ENCODE measurements around the gene PNMA8C.

PNMA8C gene

DNA sequence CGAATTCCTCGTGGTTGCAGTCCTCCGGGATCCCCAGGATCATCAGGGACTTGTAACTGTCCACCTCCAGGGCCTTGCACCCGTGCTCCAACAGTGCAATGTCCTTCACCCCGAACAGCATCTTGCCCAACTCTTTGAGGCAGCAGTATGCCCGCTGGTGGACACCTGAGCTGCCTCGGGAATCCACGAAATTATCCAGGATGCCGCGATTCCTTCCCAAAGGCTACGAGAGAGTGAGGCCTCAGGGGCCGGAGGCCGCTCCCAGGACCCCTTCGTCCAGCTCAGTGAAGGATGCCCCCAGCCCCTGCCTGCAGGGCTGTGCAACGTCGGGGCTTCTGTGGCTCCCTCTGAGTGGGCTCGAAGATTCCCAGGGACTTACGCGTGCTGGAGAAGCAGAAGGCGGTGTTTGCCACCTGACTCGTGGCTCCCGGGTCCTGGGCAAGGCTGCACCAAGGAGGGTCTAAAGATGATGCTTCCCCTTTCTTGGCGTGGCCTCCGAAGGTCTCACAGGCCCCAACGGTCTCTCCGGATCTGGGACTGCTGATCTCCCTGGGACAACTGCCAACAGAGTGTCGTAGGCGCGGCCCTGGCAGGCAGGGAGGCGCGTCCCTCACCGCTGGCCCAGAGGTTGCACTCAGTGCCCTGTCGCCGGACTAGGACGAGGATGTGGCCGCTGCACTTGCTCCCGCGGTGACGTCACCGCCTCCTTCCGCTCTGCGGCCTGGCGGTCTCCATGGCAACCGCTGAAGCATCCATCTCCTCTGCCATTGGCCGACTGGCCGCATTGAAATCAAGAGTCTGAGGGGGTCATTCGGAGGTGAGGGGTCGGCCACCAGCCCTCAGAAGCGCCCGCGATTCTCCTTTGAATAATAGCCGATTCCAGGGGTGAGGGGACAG is at the start of gene PNMA8C:
Gene PNMA8C (minus strand): TSS at position 698 of the 897 bp plus-strand sequence. CDS start 577 bp downstream, at position 121.
- DNase-seq (ENCODE audit: low read depth): no peak
- TF ChIP-seq, protein P1, sequence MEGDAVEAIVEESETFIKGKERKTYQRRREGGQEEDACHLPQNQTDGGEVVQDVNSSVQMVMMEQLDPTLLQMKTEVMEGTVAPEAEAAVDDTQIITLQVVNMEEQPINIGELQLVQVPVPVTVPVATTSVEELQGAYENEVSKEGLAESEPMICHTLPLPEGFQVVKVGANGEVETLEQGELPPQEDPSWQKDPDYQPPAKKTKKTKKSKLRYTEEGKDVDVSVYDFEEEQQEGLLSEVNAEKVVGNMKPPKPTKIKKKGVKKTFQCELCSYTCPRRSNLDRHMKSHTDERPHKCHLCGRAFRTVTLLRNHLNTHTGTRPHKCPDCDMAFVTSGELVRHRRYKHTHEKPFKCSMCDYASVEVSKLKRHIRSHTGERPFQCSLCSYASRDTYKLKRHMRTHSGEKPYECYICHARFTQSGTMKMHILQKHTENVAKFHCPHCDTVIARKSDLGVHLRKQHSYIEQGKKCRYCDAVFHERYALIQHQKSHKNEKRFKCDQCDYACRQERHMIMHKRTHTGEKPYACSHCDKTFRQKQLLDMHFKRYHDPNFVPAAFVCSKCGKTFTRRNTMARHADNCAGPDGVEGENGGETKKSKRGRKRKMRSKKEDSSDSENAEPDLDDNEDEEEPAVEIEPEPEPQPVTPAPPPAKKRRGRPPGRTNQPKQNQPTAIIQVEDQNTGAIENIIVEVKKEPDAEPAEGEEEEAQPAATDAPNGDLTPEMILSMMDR (IDR thresholded peaks at IDR 0.05; ENCODE audit: low read depth, low read length, missing control alignments): no peak
- H3K4me3 ChIP-seq (ENCODE audit: low read depth, low read length): no peak within 1 kb of the TSS; the same call in 1 of the 2 replicates

DNA sequence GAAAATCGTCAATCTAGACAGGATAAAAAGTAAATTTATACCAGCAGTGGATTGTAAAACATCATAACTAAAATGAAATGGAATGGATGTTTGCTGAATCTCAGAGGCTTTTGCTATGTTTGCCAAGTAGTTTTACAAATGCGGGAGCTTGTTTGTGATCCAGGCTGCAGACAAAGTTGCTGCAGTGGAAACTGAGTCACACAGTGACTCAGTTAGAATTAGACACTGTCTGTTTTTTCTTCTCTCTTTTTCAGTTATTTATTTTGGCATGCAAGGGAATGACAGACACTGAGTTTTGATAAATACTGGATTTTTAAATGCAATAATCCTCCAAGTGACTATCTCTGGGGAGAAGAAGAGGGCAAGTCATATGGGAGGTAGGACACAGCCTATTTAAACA is 47.2 kb upstream of the PNMA8C start:
- H3K4me3 ChIP-seq (ENCODE audit: low read depth, low read length): no peak overlapping the region
- no peak for DNase-seq (ENCODE audit: low read depth)

DNA sequence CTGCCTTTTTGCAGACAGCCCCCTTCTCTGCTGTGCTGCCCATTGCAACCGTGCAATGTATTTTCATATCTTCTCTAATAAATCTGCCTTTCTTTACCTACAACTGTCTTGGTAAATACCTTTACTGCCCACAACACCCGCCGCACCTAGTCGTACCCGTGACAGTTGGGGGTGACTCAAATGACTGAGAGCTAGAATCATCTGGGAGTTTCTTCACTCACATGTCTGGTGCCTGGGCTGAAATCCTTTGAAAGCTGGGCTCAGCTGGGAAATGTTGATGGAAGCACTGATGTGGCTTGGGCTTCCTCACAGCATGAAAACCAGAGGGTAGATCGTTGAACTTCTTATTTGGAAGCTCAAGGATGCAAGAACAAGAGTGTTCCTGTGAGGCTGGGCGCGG is 45.5 kb upstream of the PNMA8C start:
- no peak for DNase-seq (ENCODE audit: low read depth)
- TF ChIP-seq, protein P1 (IDR thresholded peaks at IDR 0.05; ENCODE audit: low read depth, low read length, missing control alignments): no peak
- no peak overlapping the region for H3K4me3 ChIP-seq (ENCODE audit: low read depth, low read length)

More for the DNA sequence above, 47.2 kb upstream of the PNMA8C start:
- TF ChIP-seq, protein P1 (IDR thresholded peaks at IDR 0.05; ENCODE audit: low read depth, low read length, missing control alignments): no peak

DNA sequence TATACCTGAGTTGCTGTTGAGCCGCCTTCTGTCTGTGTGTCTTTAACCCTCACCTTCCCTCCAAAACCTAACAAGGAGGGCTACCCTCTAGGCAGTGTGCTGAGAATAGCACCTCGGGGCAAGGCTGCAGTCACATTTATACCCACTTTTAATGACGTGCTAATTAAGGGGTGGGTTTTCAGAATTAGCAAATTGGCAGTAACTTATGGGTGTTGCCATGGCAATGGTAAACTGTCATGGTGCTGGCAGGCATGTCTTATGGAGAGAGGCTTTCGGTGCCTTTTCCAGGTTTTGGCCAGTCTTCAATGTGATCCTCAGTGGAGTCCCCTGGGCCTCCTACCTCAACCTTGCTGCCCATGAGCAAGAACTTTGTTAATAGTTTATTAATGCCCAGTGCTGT is 43.9 kb upstream of the PNMA8C start:
- TF ChIP-seq, protein P1 (IDR thresholded peaks at IDR 0.05; ENCODE audit: low read depth, low read length, missing control alignments): no peak
- no peak for DNase-seq (ENCODE audit: low read depth)
- H3K4me3 ChIP-seq (ENCODE audit: low read depth, low read length): no peak overlapping the region

DNA sequence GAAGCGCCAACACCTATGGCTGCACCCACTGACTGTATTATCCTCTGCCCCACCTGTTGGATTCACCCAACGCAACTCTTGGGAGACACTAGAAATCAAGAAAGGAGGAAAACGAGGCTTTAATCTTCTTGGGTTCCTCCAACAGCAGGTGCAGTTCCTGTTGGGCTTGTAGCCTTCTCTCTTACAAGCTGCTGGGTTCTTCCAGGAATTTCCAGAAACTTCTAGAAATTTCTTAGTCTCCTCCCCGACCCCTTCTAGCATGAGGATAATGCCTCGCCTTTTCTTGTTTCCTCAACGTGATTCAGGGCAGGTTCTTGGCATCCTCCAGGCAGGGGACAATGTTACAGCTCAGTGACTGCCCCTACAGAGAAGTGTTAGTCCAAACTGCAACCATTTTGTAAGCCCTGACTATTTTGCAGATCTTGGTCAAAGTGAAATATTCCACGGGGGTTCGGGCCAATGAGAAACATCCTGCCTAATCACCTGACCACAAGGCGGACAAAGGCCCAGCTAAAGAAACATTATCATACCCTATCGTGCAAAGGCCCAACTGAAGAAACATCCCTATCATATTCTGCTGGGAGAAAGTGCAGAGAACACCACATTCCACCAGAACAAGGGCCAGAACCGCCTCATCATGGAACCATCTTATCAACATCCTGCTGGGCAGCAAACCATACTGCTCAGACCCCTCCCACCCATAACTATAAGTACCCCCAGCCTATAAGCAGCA is 43.2 kb upstream of the PNMA8C start:
- no peak overlapping the region for H3K4me3 ChIP-seq (ENCODE audit: low read depth, low read length)
- no peak for DNase-seq (ENCODE audit: low read depth)
- TF ChIP-seq, protein P1 (IDR thresholded peaks at IDR 0.05; ENCODE audit: low read depth, low read length, missing control alignments): no peak

DNA sequence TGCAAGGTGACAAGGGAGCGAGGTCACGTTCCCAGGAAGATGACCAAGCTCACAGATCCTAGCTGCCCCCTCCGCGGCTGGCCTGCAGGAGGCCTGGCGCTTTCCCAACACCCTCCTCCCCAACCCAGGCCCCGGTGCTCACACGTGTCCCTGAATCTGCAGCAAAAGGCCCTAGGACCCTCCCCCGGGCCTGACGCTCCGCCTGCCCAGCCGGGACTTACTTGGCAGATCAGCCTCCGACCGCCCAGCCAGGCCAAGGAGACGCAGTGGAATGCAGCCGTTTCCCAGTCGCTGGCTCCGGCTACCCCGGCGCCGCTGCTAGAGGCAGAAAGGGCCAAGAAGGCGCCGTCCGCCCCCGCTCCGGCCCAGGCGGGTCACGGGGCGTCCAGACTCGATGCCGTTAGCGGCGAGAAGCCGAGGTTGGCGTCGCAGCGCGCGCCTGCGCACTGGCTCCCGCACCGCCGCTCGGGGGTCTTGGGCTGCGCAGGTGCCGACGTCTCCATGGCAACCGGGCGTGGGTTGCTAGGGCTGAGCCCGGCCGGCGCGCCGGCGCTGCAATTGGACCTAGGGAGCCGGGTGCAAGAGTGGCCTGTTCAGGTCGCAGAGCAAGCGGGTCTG is 42.5 kb upstream of the PNMA8C start, which contains the start of gene PNMA8A:
Gene PNMA8A (minus strand): TSS at position 448 of the 618 bp plus-strand sequence. CDS start 528 bp downstream, outside the sequence.
- no peak for DNase-seq (ENCODE audit: low read depth)
- TF ChIP-seq, protein P1 (IDR thresholded peaks at IDR 0.05; ENCODE audit: low read depth, low read length, missing control alignments): no peak
- H3K4me3 ChIP-seq (ENCODE audit: low read depth, low read length): no peak within 1 kb of the TSS

Data from GM12864 (cell line).